HG02763 (cell line): Measurements from ENCODE around the gene ATXN1.

Source experiments
- ATAC-seq: cut with Tn5 transposase; IDR thresholded peaks from one replicate; pipeline ENCODE4 v1.9.1; 2021; ENCODE audit warnings: mild to moderate bottlenecking, moderate library complexity; ENCODE audit not compliant: unreplicated experiment

ATXN1 gene

DNA sequence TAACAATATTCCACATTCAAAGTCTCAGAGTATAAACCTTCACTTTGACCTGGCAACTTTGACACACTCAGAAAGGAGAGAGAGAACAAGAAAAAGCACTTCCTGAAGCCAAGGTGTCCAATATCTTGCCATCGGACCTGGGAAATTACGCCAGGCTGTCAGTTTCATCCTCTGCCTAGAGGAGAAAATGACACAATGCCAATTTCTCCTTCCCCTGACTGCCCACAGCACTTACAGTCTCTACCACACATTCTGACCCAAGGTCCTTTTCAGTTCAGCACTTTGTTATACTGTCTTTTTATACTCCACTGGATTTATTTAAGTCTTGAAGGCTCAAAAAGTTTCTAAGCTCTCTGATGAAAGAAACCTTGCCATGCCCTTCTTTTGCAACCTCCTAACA lies 272.4 kb downstream of the ATXN1 start:
- ATAC-seq = no peak

DNA sequence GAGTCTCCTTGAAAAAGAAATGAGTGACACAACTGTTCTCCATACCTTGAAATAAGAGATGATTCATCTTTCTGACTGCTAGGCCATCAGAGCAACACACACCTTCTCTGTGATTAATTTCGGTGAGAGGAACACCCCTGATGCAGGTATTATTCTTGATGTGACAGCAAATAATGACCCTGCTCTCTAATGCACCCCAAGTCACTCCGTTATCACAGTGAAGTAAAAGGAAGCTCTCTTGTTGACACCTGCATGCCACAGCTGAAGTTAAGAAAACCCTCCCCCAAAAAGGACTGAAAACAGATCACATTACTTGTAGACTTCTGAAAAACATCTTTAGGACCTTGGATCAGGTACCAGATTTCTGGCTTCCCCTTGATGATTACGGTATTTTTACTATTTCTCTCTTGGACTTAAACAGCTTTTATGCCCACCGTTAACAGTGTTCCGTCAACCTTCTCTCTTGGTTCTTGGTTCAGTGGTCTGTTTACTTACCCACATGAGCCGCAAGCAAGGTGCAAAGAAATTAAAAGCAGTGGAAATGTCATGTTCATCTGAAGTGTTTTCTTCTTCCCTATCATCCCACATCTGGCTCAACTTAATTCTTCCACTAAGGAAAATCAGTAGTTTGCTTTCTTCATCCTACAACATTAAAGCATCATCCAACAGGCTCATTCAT lies 273.1 kb downstream of the ATXN1 start:
- ATAC-seq = no peak

DNA sequence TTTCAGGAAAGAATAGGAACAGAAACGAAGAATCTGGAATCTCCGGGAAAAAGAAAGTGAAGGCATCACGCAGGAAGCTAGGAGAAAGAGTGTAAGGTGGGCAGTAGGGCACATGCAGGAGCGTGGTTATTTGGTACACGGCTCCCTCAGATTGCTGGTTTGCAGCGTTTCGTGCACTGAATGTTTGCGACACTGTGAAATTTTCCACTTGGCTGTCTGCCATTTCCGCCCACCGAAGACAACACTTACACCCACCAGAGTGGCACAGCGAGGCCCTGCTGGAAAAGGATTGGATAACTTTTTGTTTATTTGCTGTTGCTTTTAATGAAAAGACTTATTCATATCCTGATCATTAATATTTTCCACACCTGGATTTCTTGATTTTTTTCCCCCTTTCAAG lies 274.6 kb downstream of the ATXN1 start:
- no peak for ATAC-seq

DNA sequence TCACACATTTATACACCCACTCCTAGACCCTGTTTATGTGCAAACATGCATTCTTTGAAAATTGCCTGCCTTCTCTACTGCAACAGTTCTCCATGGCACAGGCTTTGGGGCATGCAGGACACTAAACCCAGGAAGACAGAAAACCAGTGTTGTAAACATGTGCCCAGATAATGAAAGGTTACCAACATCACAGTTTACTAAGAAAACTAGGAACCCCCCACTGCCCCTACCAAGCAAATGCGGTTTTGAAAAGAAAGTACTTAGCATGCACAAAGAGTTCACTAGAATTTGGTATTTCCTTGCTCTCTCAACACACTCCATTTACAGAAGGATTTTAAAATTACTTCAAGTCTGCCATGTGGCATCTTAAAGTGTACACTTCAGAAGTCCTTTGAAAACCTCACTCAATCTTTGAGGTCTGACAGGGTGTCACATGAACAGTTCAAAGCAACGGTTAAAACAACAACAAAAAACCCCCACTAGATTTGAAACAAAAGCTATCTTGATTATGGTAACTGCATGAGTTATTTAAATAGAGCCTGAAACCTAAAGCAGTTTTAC lies 277.9 kb downstream of the ATXN1 start:
- peak; percentile 41 for ATAC-seq

DNA sequence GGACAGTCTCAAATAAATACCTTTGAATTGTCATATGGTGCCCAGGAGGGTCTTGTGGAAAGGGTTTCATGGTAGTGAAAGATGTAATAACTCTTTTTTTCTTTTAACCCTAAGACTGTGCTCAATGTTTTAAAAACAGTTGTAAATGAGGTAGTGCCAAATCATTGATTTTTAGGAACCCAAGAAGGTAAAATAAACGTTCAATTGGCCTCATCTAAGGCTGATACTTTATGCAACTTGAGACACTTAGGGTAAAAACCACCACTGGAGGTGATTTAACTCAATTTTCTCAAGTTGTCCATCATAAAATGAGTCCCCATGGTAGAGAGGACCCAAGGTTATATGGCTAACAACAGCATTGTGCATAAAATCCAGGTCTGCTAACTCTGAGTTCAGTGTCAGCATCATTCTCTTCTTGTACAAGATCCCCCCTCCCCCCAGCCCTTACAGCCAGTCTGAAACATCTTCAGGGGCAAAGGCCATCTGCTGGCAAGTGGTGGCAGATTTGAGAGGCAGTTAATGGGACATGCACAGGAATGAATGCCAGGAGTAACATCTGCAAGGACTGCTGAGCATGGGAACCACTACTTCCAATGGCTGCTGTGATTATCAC lies 278.5 kb downstream of the ATXN1 start:
- ATAC-seq = no peak

DNA sequence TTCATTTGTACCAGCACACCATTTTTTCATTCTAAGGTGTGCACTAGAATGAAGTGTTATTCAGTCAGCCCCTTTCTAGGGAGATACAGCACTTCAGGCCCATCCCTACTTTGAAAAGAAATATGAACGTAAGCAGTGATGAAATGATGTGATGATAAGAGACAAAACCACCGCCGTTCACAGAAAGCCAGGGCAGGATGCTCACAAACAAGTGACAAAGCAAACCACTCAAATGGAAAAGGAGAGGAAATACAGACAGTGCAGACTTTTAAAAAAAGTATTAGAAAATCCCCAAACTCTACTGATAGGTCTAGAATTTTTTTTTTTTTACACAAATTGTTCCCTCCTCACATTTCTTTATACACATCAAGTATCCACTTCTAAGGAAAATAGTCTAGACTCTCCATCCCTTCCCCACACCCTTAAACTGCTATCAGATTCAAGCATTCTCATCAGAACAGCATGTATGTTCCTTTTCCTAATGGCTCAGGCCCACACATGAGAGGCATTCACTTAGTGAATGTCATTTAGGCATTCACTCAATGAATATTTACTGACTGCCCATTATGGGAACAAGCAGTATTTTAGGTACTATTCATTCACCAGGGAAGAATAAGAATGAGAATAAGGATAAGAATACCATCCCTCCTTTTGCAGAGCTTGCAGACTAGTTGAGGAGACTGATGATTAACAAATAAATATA lies 279.4 kb downstream of the ATXN1 start:
- ATAC-seq = no peak

DNA sequence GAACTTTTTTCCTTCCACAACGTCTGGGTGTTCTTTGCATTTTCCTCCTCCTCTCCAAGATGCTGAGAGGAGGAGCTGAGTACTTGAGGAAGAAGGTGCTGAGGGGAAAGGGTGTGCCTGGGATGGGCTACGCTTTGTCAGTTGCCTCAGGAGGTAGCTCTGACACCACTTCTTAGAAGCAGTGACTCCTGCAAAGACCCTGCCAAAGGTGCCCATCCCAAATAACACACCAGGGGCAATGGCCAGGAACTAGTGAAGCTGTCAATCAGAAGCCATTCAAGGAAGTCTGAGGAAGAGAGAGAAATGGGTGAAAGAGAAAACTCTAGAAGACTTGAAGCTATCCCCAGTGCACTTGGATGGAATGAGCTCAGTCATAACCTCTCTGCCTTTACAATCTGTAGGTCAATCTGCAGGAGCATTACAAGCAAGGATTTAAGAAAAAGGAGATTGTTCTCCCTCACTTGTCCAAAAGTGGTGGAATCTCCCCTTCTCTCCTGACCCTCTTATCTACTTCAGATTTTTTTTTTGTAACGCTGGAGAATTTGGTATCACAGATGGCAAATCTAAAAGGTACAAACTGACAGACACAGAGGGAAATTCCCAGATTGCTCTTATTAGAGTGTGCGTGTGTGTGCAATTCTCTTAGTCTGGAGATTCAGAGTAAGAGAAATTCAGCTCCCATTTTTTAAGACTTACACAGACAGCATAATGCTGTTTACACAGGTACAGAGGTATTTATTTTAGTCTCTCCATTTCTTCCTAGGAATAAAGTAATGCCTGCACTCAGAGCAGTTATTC lies 280.3 kb downstream of the ATXN1 start:
- no peak for ATAC-seq

DNA sequence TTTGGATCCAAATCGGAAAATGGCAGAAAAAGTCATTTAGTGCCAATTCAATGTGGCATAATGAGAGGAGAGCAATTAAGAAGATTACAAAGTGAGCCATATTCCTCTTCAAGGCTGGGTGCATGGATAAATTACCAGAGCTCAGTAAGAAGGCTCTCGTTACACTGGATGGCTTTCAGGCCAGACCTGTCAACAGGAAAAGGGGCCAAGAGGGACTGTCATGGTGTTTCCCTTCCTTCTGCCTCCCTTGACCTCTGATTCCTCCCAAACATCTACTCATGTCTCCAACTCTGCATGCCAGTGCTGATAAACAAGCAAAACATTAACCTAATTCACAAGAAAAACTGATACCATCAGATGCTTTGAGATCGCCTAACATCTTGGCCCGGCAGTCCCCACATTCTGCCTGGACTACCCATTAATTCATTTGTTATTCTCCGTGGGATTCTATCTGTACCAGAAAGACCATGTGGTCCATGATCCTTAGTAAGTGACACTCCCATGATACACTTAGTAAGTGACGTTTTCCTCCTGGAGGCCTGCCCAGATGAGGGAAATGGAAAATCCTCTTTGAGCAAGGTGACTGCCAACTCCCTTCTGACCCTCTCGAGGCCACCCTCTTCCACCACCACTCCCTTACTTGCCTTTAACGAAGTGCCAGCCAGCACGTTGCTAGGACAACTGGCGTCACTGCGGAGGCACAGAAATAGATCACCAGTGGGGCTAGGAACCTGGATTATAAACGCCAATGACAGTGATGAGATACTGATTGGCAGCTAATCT lies 283.7 kb downstream of the ATXN1 start:
- no peak for ATAC-seq

DNA sequence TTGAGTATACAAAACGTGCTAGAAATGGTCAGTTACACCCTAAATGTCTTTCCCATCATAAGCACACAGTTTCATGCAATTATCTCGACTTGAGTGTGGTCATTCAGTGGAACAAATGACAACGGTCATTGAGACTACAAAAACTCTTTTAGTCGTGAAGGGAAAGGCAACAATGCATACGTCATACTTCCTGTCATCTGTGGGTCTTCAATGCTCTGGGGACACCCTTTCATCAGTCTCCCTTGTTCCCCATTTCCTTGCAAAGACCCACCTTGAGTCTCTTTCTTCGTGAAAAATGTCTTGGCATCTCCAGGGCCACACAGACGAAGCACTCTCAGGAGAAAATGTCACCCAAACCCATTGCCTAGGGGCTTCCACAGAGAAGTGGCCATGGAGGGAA lies 284.4 kb downstream of the ATXN1 start:
- no peak for ATAC-seq

DNA sequence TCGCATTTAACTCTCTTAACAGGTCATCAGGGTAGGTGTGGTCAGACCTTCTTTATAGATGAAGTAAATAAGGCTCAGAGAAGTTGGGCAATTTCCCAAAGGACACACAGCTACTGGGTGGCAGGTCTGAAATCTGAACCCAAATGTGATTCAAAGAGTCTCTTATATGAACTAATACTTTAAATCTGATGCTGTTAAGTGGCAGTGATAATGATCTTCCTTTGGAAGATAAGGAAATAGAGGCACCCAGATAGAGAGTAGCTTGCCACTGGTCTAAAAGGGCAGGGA lies 285.8 kb downstream of the ATXN1 start:
- ATAC-seq = no peak

DNA sequence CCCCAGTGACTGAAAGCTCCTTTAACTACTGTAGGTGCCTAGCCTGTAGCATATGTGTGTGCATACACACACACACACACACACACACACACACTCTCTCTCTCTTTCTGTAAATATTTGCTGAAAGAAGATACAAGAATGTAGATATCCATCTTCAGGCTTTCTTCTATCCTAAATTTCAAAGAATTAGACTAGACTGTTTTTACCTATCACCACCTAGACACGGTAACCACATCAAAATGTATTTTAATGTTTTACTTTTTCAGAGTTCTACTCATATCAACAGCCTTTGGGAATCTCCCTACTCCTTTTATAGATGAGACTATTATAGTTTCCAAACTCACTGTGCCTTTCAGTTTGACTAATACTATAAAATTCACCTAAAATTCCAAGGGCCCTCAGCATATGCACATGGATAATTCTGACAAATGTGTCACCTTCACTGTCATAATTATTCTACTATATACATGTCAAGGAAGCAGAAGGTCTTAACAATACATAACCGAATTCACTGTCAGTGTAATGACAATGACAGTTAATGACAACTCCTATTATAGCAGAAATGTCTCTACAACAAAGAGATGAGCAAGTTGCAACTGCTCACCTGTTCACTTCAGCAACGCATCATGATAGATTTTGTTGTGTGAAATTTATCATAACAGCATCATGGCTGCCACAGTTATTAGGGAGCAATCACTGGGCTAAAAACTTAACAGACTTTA lies 286.3 kb downstream of the ATXN1 start:
- no peak for ATAC-seq

DNA sequence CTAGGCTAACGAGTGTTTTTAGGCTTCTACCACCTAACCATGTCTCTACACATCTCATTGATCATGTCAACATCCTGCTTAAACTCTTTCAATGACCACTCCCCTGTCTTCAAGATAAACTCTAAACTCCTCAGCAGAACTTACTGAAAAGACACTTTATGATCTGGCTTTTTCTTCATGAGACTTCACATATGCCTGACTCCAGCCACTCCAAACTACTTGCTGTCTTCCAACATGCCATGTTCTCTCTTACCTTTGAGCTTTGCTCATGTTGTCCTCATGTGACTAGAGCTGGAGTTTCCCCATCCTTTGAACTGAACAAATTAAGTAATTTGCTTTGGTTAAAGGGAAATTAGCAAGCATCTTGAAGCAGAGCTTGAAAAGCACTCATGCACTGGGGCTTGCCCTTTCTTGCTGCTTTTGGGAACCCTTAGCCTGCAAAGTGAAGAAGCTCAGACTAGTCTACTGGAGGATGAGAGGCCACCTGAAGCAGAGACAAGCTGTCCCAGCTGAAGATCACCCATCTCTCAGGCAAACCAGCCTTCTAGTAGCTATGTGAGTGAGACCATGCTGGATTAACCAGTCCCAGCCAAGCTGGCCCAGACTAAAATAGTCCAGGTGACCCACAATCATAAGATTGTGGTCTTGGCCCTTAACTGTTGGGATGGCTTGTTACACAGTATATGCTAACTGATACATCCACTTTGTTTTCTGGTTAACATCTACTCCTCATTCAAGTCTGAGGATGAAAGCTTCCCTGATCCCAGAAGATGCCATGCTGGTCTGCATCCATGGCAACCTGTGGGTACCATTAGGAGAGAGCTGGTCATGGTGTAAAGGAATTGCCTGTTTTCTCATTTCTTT lies 287.1 kb downstream of the ATXN1 start:
- no peak for ATAC-seq

DNA sequence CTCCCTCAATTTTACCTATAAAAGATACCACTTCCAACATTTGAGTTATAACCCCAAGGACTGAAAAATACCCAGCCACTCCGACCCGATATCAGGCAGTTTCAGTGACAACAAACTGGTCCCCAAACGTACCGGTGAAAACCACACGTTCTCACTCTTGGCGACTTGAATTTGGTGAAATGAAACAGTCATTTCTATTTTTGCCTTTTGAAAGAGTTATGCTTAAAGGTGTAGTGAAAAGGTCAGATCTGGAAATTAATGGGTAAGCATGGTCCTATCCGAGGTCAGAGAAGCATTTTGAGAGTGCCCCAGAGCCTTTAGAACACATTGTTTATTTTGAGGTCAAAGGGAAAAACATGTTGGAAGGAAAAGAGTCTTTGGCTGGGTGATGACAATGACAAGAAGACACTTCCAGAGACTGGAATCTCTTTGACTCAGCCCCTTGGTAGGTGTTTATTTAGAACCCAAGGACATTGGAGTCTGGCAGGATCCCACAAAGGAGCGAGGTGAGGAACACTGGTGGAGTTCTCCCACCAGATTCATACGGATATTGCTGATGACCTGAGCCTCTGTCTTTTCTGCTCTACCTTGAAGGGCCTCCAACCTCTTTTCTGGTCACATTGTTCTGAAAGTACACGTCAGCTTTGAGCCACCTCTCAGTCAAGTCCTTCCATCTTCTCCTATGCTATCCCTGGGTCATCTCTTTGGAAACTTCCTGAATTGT lies 287.9 kb downstream of the ATXN1 start:
- ATAC-seq = peak; percentile 43

DNA sequence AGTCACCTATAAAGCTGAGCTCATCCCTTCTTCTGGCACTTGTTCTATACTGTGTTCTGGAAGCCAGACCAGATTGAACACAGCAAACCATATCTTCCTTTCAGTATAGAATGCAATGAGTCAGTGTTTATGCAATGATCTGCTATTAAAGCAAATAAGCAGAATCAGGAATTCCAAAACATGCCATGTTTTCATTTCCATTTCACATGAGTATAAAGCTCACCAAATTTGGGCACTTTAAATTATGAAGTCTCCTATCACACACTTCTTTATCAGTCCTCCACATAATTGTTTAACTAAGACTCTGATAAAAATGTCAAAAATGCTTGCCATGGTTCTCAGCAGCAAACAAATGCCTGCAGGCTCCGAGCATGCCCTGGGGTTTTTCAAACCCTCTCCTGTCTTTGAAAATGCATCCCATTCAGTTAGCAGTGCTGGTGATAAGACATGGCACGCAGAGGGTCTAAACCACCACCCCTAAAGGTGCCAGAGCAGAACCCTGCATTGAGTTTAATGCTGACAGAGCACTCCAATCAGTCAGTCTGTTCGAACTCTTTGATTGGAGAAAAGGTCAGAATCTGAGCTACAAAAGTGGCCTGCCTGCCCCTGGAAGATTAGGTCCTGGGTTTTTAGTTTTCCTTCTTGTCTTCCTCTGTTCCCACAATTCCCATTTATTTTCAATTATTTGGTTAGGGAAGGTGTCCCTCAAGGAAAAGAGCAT lies 288.8 kb downstream of the ATXN1 start:
- ATAC-seq = no peak

DNA sequence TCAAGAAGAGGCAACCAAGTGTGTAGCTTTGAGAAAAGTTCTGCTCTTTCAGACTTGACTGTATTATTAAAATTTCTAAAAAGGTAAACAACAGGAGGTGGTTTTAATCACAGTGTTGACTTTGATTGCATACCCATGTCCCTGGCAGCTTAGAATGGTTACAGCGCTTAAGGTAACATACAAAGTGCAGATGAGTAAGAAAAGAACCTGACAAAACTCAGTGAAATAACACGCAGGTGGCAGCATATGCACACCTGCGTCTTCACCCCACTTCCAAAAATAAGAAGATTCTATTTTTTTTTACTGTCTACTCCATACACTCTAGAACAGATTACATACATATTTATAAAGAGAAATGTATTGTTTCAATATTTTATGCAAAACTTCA lies 289.4 kb downstream of the ATXN1 start:
- no peak for ATAC-seq

DNA sequence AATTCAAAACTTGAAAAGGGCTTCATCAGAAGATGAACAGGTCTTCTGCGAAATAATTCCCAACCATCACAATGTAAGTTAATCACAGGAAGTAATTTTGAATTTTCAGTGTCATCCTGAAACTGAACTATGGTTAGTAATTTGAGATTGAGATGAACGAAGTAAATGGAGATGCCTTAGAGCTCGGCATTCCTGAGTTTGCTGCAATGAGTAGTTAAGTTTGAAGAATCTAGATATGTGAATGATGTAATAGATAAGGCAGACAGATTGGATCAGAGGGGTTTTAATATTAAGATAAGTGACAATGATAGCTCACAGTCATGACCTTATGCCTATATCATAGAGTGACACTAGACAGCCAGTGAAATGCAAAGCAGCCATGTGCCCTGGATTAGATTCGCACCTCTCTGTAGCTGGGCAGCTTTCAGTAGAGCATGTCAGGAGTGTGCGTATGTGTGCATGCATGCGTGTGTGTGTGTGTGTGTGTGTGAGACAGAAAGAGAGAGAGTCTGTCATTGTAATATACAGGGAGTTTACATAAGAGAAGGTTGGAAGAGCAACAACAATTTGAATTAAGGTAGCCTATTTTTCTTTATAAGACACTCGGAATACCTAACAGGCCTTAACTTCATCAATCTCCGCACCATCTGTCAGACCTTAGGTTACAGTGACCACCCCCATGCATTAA lies 289.9 kb downstream of the ATXN1 start:
- peak; percentile 46 for ATAC-seq

DNA sequence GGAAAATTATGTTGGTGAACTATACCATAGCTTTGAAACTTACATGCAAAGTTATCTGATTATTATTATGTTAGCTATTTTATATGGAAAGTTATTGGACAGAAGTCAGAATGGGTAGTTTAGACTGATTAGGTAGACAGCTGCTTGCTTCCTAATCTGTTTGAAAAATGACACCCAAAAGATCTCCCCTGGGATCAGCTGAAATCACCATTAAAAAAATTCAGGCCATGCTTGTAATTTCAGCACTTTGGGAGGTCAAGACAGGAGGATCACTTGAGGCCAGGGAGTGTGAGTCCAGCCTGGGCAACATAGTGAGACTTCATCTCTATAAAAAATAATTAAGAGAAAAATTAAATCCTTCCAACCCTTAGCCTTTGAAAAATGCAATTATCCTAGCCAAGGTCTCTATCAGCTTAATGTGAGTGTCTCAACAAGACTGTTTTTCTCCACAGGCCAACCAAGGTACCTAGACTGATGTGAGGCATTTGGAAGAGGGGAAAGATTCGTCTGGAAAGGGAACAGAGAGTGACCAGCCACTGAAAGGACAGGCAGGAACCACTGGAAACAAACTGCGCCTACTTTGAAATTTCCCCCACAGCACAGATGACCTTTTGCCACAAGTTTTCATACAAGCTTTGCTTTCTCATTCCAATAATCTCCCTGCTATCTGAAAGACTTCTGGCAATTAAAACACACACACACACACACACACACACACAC lies 290.6 kb downstream of the ATXN1 start:
- ATAC-seq = no peak
